SU-DHL-6 (cell line): ENCODE results near the gene DCAF4.

Experiments
- CTCF ChIP-seq: fragments of 200-600 bp; sonication (generic); IDR thresholded peaks from one replicate; pipeline ENCODE4 v1.5.1; 2017; ENCODE audit warnings: antibody characterized with exemption, mild to moderate bottlenecking, low read length, moderate library complexity; ENCODE audit not compliant: insufficient read depth, poor library complexity, severe bottlenecking
- EZH2phosphoT487 ChIP-seq: fragments of 200-600 bp; sonication (generic), shearing (Covaris generic); conservative IDR thresholded peaks from 2 replicates; pipeline ENCODE4 v1.6.1; 2018; ENCODE audit warnings: mild to moderate bottlenecking, antibody characterized with exemption, low read length, moderate library complexity, mixed read lengths

DNA sequence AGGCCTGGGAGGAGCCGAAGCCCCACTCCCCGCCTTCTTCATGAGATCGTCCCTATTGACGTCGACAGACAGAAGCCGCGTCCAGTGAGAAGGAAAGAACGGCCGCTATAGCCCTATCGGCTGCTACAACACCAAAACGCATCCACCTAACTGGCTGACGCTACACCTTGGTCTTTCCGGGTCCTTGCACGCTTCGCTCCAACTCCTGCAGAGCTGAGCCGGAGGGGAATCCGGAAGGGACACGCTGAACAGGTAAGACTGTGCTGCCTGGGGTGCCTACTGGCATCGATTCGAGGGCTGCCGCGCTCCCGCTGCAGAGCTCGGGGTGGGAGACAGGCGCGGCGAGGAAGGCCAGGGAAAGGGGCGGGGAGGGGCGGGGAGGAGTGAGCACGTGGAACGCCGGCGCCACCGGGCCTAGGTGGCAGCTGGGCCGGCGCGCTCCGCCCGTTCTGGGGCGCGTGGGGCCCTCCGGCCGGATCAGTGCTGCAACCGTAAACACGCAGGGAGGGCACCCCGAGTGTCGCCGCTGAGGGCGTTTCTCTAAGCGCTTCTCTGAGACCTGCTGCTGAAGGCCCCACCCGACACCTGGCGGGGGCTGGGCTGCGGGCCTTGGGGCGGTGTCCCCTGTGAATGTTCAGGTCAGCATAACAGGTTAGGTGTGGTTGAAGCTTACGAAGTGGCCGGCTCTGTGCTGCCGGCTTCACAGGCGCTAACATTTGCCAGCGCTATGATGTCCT, at the start of gene DCAF4:
- TF ChIP-seq CTCF, result no peak
- no peak for TF ChIP-seq EZH2phosphoT487
